NCI-H69 (cell line): ENCODE data around the gene ASB4.

Experiments used
- DNase-seq: peaks from one replicate; lab custom pipeline; 2025; lab: John Stamatoyannopoulos, UW

The ASB4 gene

GRCh38 chr7:95478272-95479037, 7.3 kb upstream of the ASB4 start:
- DNase-seq: peak; percentile 88

- no peak for DNase-seq
Measured at GRCh38 chr7:95479992-95480624, 5.6 kb upstream of the ASB4 start.

GRCh38 chr7:95481271-95482165, 4.2 kb upstream of the ASB4 start:
- peak; percentile 21 for DNase-seq

- no peak for DNase-seq
Measured at GRCh38 chr7:95482424-95482823, 3.3 kb upstream of the ASB4 start.

DNA sequence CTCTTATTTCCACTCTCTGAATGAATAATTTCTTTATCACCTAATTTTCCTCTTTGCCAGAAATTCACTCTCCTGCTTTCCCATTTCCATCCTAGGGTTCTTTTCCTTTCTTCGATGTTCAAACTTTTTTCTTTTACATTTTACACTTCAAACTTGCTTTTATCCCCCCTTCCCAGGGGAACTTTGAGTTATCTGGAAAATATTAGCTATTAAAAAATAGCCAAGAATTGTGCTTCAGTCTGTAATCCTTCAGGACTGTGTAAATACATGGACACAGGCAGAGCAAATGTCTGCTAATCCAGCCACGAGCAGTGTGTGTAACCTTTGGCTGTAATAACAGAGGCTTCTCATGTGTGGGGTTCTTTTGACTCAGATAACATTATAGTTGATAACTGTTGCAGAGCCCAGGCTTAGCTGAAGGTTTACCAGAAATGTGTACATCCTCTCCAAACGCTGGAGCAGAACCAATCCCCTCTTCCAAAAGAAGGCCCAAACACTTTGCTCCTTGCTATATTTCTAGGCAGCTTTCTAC, 4.6 kb downstream of the ASB4 start:
- no peak for DNase-seq

- DNase-seq: peak; percentile 45
Measured at GRCh38 chr7:95491201-95491600, 5.5 kb downstream of the ASB4 start.

DNA sequence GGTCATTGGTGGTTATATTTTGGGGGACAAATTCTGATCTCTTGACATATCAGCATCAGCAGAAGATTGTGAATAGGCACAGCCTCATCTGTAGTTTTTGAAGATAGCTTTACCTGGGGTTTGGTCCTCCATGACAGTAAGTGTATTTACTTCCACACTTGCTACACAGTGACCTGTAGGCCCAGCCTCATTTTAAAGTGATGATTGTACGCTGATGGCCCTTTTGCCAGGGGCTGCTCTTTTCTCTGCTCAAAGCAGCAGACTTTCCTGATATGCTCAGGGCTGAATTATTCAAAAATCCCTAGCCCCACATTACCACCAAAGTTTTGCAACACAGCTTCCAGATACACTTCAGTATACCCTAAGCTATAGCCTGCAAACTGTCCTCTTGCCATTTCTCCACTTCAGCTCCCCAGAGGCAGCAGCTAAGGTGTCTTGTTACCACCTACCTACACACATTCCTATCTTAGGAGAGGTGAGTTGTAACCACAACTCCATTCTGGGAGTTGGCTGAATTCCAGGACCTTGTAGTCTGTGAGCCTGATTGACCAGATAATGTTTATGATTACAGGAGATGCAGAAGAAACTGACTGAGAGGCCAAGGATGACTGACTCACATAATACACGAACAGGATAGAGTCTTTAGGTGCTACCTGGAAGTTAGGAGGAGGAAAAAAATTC, 6.0 kb downstream of the ASB4 start:
- DNase-seq: peak; percentile 78

DNA sequence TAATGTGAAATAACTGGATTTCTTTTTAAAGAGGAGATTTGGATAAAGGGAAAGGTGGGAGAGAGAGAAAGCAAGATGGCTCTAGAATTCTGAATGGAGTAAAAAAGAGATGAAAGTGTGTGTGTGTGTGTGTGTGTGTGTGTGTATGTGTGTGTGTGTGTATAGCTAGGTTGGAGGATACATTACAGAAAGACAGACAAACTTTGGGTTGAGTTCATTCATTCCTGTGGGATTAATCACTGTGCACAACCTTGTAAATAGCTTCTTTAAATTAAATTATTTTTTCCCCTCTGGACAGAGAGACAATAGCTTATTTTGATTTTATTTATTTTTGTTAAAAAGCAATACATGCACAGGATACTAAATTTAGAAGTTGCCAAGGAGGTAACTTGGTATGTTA, 7.5 kb downstream of the ASB4 start:
- no peak for DNase-seq

DNA sequence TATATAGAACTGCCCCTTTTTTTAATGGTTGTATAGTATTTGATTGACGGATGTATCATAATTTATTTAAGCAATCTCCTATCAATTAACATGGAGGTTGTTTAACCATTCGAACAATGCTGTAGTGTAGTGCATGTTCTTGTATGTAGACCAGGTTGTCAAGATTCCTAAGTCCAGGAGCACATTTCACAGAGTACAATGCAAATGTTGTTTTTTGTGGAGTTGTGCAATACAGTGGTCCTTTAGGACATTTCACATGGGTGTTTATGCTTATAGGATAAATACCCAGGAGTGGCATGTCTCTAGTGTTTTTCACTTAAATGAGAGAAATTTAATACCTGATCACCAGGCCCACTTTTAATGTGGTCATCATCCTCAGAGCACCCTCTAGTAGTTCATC, 8.1 kb downstream of the ASB4 start:
- DNase-seq: no peak

DNA sequence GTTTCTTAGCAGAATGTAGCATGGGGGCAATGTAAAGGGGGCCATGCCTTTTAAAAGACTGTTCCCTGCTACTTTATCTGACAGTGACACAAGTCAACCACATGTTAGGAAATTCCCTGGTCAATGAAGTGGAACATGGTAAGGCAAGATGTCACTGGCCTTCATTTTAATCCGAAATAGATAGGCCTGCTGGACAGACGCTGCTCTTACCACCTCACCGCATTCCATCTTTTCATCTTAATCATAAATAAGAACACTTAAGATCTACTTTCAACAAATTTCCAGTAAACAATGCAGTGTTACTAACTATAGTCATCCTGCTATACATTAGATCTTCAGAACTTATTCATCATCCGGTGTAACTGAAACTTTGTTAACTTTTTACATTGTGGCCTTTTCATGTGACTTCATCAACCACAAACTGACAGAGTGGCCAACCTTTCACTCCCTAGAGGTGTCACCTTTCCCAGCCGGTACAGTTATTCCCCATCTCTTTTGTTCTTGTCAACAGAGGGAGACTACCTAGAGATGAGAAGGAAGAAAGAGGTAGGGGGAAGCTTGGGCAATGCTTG, 15.6 kb downstream of the ASB4 start:
- DNase-seq: peak; percentile 8

DNA sequence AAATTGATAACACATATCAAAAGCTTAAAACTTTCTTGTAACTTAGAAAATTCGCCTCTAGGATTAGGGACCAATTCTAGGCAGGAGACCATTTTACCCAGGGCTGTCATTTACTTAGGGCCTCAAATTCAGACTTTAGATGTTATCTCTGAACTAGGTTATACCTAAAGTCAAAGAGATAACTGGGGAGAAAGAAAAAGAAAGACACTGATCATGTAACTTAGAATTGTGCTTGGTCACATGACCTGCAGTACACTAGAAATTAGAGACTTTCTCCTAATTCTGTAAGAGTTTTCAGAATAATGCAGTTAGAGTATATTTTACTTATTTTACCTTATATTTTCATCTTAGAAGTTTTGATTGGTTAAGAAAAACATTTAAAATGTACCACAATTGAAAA, 16.7 kb downstream of the ASB4 start:
- no peak for DNase-seq

DNA sequence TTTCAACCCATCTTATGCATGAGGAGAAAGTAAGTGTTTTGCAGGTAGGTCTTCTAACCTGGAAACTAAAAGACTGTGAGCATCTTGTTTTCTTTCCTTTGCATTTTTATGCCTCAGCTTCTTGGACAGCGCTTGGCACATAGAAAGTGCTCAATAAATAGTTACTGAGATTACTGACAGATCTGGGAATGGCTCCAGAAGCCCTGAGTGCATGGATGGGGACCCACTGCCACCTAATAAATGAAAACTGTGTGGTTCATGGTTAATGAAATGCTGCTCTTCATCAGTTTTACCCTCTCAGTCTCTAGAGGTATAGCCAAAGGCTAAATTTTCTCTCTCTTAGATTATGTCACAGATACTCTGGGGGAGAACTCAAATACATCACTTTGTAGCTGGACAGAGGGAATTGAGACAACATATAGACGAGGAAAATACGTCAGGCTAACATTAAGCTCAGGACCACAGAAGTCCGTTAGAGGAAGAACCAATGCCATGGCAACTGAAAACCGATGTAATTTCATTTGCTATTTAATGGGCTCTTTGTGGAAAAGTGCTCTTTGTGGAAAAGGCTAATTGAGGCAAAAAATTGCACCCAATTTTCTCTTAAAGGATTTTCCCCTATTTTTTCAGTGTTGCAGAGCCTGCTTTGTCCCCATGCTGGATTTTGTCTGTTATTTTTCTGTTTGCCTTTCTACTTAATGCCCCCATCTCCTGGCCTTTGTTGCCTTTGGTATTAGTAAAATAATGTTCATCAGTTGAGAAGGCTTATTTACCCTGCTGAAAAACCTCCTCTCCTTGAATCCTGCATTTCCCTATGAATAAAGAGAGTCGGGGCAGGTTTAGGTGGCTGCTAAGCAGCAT, 17.8 kb downstream of the ASB4 start:
- DNase-seq: no peak

DNA sequence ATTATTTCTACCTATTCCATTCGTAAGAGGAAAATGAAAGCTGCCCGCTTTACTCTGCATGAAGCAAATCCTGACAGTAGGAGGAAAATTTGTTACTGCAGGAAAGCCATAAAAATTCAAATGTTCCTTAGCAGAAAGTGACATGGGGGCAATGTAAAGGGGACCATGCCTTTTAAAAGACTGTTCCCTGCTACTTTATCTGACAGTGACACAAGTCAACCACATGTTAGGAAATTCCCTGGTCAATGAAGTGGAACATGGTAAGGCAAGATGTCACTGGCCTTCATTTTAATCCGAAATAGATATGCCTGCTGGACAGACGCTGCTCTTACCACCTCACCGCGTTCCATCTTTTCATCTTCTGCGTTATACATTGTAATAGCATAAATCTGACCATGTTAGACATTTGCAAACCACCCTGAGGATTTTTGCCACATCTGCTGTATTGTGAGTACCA, 18.4 kb downstream of the ASB4 start:
- DNase-seq: peak; percentile 74

GRCh38 chr7:95508780-95509179, 23.0 kb downstream of the ASB4 start:
- DNase-seq: no peak

- peak; percentile 89 for DNase-seq
Measured at GRCh38 chr7:95509199-95509598, 23.5 kb downstream of the ASB4 start.

DNA sequence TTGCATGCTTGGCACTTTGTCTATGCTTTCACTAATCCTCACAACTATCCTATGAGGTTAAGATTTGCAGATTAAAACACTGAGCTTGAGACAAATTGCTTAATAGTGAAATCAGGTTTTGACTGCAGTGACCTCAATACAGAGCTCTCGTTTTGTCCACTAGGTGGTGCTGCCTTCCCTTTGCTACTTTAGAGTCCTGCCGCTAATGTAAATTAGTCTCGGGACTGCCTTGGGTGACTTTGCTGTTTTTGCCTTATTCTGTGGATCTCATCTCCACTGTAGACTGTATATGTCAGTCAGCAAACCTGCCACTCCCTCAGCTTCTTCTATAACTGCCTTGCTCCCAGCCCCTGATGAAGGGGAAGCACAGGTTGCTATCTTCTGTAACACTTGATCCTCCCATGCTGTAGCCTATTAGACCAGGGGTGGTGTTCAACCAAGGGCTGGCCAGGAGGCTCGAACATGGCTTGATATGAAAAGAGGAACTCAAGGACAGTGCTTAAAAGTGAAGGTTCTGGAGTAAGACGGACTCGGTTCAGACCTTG, 26.0 kb downstream of the ASB4 start:
- DNase-seq: peak; percentile 82

GRCh38 chr7:95517458-95517857, 31.7 kb downstream of the ASB4 start:
- DNase-seq: no peak

DNA sequence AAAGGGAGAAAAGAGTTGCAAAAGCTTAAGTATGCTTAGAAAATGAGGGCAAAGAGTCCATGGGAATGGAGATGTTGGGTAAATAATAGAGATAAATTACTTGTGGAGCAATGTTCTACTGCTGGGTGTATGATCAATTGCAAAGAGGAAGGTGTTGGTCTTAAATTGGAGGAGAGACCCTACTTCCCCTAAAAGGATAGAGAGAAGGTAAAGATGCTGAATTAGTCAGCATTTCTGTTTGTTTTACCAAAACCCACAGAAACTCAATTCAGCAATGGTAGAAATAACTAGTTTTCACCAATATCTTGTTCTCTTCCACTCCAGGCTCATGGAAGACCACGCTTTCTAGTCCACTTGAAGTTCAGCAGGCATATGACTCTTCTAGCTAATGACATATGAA, 32.1 kb downstream of the ASB4 start:
- no peak for DNase-seq

DNA sequence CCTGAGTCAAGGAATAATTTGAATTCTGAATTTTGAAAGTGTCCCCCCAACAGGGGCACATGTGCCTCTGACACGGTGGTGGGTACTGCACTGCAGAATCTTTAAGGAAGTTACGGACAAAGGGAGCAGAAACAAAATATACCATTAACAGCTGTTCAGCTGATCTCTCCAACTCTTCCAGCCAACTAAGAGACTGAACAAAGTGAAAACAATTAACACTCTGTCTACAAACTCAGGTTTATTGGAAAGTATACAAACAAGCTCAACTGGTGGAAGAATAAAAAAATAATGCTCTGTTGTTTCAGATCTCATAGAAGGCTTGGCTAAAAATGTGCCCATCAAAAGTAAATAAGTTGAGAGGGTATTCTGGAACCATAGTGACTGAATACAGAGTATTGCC, 34.4 kb downstream of the ASB4 start:
- DNase-seq: no peak

GRCh38 chr7:95525503-95525902, 39.8 kb downstream of the ASB4 start:
- no peak for DNase-seq
